ENCODE results near the gene PGLYRP3. TPM values are rescaled to one million over a fixed set of nuclear protein-coding genes. Genes with fewer than 3 reads are reported as not detected.
"Not testable (repeated sequence)": the region's sequence is repeated elsewhere in the genome, so short reads cannot be mapped to it uniquely, and the experiment has no call there.

The PGLYRP3 gene
- total RNA-seq, 2 donors from 2014 or later, result not detected

GRCh38 chr1:153333902-153334301 lies 21.1 kb upstream of the PGLYRP3 start:
- no peak for DNase-seq (ENCODE audit: low spot score)
- H3K36me3 ChIP-seq, result no peaks in the 10 kb centered on the region
- H3K4me3 ChIP-seq, result no peak overlapping the region
- no peaks in the 10 kb centered on the region for H3K4me1 ChIP-seq
- no peak for TF ChIP-seq CTCF (IDR thresholded peaks at IDR 0.05)
- no peaks in the 10 kb centered on the region for H3K27me3 ChIP-seq
- no peak overlapping the region for H3K27ac ChIP-seq
- peaks cover 5 to 19% of the 10 kb centered on the region in 2 donors for H3K9me3 ChIP-seq

GRCh38 chr1:153324912-153325311 lies 12.2 kb upstream of the PGLYRP3 start:
- Histone ChIP-seq H3K9me3 (peaks cover 0 to 61% of the 10 kb centered on the region in 2 donors), H3K27ac (no peak overlapping the region), H3K4me1 (no peaks in the 10 kb centered on the region), H3K27me3 (no peaks in the 10 kb centered on the region), H3K4me3 (no peak overlapping the region), H3K36me3 (no peaks in the 10 kb centered on the region)
- TF ChIP-seq CTCF (IDR thresholded peaks at IDR 0.05), result no peak
- no peak for DNase-seq (ENCODE audit: low spot score)

GRCh38 chr1:153322568-153322967 lies 9.8 kb upstream of the PGLYRP3 start:
- TF ChIP-seq CTCF (IDR thresholded peaks at IDR 0.05), result no peak
- no peaks in the 10 kb centered on the region for H3K4me1 ChIP-seq
- DNase-seq (ENCODE audit: low spot score), result no peak
- H3K9me3 ChIP-seq, result peaks cover 0 to 44% of the 10 kb centered on the region in 2 donors
- no peaks in the 10 kb centered on the region for H3K36me3 ChIP-seq
- no peak overlapping the region for H3K4me3 ChIP-seq
- no peaks in the 10 kb centered on the region for H3K27me3 ChIP-seq
- no peak overlapping the region for H3K27ac ChIP-seq

- not testable (repeated sequence) for H3K27me3 ChIP-seq; DNase-seq (ENCODE audit: low spot score); H3K4me3 ChIP-seq; H3K36me3 ChIP-seq; H3K27ac ChIP-seq; H3K4me1 ChIP-seq
- H3K9me3 ChIP-seq, result peaks cover 0 to 24% of the 10 kb centered on the region in 2 donors
Measured at GRCh38 chr1:153318145-153318544, 5.4 kb upstream of the PGLYRP3 start.

- H3K9me3 ChIP-seq; H3K27ac ChIP-seq; H3K36me3 ChIP-seq; DNase-seq (ENCODE audit: low spot score); H3K4me3 ChIP-seq; H3K27me3 ChIP-seq; H3K4me1 ChIP-seq: not testable (repeated sequence)
Measured at GRCh38 chr1:153316013-153316412, 3.3 kb upstream of the PGLYRP3 start.

- not testable (repeated sequence) for H3K9me3 ChIP-seq; H3K4me1 ChIP-seq; H3K36me3 ChIP-seq; H3K4me3 ChIP-seq; H3K27me3 ChIP-seq; DNase-seq (ENCODE audit: low spot score); H3K27ac ChIP-seq
Measured at GRCh38 chr1:153314388-153314787, 1.6 kb upstream of the PGLYRP3 start.

- TF ChIP-seq CTCF (IDR thresholded peaks at IDR 0.05), result no peak
- no peak for DNase-seq (ENCODE audit: low spot score)
- Histone ChIP-seq H3K27ac (no peak overlapping the region), H3K27me3 (no peaks in the 10 kb centered on the region), H3K4me1 (no peaks in the 10 kb centered on the region), H3K4me3 (no peak overlapping the region), H3K36me3 (no peaks in the 10 kb centered on the region), H3K9me3 (no peaks in the 10 kb centered on the region)
Measured at GRCh38 chr1:153313288-153313687, 536 bp upstream of the PGLYRP3 start.

Measured in right atrium auricular region (tissue), 2 donors.